ENCODE measurements around the gene PLSCR3. TPM values are rescaled to one million over a fixed set of nuclear protein-coding genes. Genes with fewer than 3 reads are reported as not detected.

The PLSCR3 gene
- 15.2 and 29.3 TPM in 2 replicates for total RNA-seq (2021)
- percentile 17 among the genes with signal in this experiment for Bru-seq, nascent RNA
- percentile 27 among the genes with signal in this experiment for BruChase-seq, experiment 1, labeled RNA remaining after a 2-hour chase
- BruChase-seq, experiment 2, labeled RNA remaining after a 6-hour chase, result not detected
- long read RNA-seq, transcript PLSCR3-202 (8 exons, 2,067 nt), result major isoform, 7 of 29 reads
- long read RNA-seq, transcript PLSCR3-209 (8 exons, 2,032 nt), result minor isoform, 5 of 29 reads
- long read RNA-seq, partial matches to known transcripts, result 2 of 29 reads
- long read RNA-seq, other reads (novel, unspliced or antisense), result 11 of 29 reads

DNA sequence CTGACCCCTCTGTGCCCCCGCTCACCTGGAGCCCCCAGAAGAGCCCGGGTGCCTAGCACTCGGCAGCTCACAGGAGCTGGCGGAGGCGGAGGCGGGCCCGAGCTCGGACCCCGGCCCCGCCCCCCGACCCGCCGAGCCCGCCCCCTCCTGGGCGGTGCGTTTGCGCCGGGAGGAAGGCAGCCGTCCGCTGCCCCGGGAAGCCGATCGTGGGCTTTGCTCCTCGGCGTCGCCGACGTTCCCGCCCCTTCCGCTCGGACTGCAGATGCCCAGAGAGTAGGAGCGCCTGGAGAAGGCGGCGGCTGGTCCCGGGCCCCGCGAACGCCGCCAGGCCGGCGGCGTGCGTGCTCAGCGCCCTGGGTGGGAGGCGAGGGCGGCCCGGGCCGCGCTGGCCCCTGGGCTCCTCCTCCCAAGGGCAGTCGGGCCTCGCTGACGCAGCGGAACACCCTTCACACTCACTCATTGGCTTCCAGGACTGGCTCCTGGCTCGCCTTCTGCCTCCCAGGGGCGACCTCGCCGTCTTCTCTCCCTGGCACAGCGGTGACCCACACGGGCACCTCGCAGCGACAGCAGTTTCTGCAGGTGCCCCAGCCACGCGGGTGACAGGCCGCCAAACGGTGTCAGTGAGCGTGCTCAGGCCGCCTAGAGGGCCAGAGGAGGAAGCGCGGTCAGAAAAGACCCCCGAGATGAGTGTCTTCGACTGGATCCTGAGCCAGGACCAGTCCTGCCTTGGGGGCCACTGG, at the start of gene PLSCR3:
TSS of gene PLSCR3 (minus strand) at position 74 of the 740 bp plus-strand sequence. CDS start 415 bp downstream, outside the sequence.
- ChIA-PET CTCF (interaction anchor here (0.6 to 1.3 kb wide), 3 partner anchors 9 to 60 kb away, joined by 3 to 6 read pairs (median 6); partner anchors contain the start of gene TMEM256), POLR2A (ENCODE audit: low non-redundant PET) (interaction anchor here (0.9 kb wide), 1 partner anchor 10 kb away, joined by 3 read pairs; no protein-coding TSS in a partner anchor)
- Histone ChIP-seq H3K27ac (ENCODE audit: low read depth, low read length, poor library complexity, severe bottlenecking) (peak within 1 kb of the TSS; percentile 80), H3K4me1 (ENCODE audit: insufficient read depth, low read length, poor library complexity, severe bottlenecking) (peaks cover 13% of the 10 kb centered on the region), H3K27me3 (replicated peaks; ENCODE audit: insufficient read depth, low read depth, low read length, poor library complexity) (no peaks in the 10 kb centered on the region), H3K36me3 (ENCODE audit: insufficient read depth, low read length, poor library complexity, severe bottlenecking) (no peaks in the 10 kb centered on the region), H3K4me3 (ENCODE audit: low read depth, low read length, poor library complexity, severe bottlenecking) (peak within 1 kb of the TSS; percentile 94), H3K9me3 (ENCODE audit: low read depth, low read length, poor library complexity, severe bottlenecking) (no peaks in the 10 kb centered on the region)
- peak; percentile 87 for DNase-seq (ENCODE audit: low spot score)
- TF ChIP-seq EZH2 (IDR thresholded peaks at IDR 0.05; ENCODE audit: borderline replicate concordance, low read depth, low read length, poor library complexity, severe bottlenecking), result no peak
- TF ChIP-seq, protein P1, sequence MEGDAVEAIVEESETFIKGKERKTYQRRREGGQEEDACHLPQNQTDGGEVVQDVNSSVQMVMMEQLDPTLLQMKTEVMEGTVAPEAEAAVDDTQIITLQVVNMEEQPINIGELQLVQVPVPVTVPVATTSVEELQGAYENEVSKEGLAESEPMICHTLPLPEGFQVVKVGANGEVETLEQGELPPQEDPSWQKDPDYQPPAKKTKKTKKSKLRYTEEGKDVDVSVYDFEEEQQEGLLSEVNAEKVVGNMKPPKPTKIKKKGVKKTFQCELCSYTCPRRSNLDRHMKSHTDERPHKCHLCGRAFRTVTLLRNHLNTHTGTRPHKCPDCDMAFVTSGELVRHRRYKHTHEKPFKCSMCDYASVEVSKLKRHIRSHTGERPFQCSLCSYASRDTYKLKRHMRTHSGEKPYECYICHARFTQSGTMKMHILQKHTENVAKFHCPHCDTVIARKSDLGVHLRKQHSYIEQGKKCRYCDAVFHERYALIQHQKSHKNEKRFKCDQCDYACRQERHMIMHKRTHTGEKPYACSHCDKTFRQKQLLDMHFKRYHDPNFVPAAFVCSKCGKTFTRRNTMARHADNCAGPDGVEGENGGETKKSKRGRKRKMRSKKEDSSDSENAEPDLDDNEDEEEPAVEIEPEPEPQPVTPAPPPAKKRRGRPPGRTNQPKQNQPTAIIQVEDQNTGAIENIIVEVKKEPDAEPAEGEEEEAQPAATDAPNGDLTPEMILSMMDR (conservative IDR thresholded peaks at IDR 0.05; ENCODE audit: low read depth, low read length), result peak; percentile 50
- no TSS peak for BruUV-seq (replicated peaks)
- intact Hi-C loops (cut with micrococcal nuclease; ENCODE audit: unreplicated experiment), result no loop called here

- CTCF ChIA-PET, result no interaction called here
- no peak for DNase-seq (ENCODE audit: low spot score)
- Histone ChIP-seq H3K9me3 (ENCODE audit: low read depth, low read length, poor library complexity, severe bottlenecking) (no peaks in the 10 kb centered on the region), H3K4me3 (ENCODE audit: low read depth, low read length, poor library complexity, severe bottlenecking) (no peak overlapping the region), H3K27ac (ENCODE audit: low read depth, low read length, poor library complexity, severe bottlenecking) (peak overlapping the region; percentile 51), H3K27me3 (replicated peaks; ENCODE audit: insufficient read depth, low read depth, low read length, poor library complexity) (no peaks in the 10 kb centered on the region), H3K4me1 (ENCODE audit: insufficient read depth, low read length, poor library complexity, severe bottlenecking) (peaks cover 32% of the 10 kb centered on the region), H3K36me3 (ENCODE audit: insufficient read depth, low read length, poor library complexity, severe bottlenecking) (no peaks in the 10 kb centered on the region)
- POLR2A ChIA-PET (ENCODE audit: low non-redundant PET), result no interaction called here
- no TSS peak for BruUV-seq (replicated peaks)
- intact Hi-C loops (cut with micrococcal nuclease; ENCODE audit: unreplicated experiment), result no loop called here
- TF ChIP-seq, protein P1 (conservative IDR thresholded peaks at IDR 0.05; ENCODE audit: low read depth, low read length), result no peak
- TF ChIP-seq EZH2 (IDR thresholded peaks at IDR 0.05; ENCODE audit: borderline replicate concordance, low read depth, low read length, poor library complexity, severe bottlenecking), result no peak
Observed at GRCh38 chr17:7443499-7444485, 49.5 kb upstream of the PLSCR3 start.

GRCh38 chr17:7442142-7442541, 47.8 kb upstream of the PLSCR3 start:
- Histone ChIP-seq H3K4me1 (ENCODE audit: insufficient read depth, low read length, poor library complexity, severe bottlenecking) (peaks cover 46% of the 10 kb centered on the region), H3K9me3 (ENCODE audit: low read depth, low read length, poor library complexity, severe bottlenecking) (no peaks in the 10 kb centered on the region), H3K27ac (ENCODE audit: low read depth, low read length, poor library complexity, severe bottlenecking) (no peak overlapping the region), H3K27me3 (replicated peaks; ENCODE audit: insufficient read depth, low read depth, low read length, poor library complexity) (no peaks in the 10 kb centered on the region), H3K4me3 (ENCODE audit: low read depth, low read length, poor library complexity, severe bottlenecking) (no peak overlapping the region), H3K36me3 (ENCODE audit: insufficient read depth, low read length, poor library complexity, severe bottlenecking) (no peaks in the 10 kb centered on the region)
- no peak for DNase-seq (ENCODE audit: low spot score)
- no TSS peak for BruUV-seq (replicated peaks)
- intact Hi-C loops (cut with micrococcal nuclease; ENCODE audit: unreplicated experiment), result no loop called here
- TF ChIP-seq, protein P1 (conservative IDR thresholded peaks at IDR 0.05; ENCODE audit: low read depth, low read length), result no peak
- no peak for TF ChIP-seq EZH2 (IDR thresholded peaks at IDR 0.05; ENCODE audit: borderline replicate concordance, low read depth, low read length, poor library complexity, severe bottlenecking)
- POLR2A ChIA-PET (ENCODE audit: low non-redundant PET), result no interaction called here
- CTCF ChIA-PET, result interaction anchor here (1.9 kb wide), 1 partner anchor 118 kb away, joined by 7 read pairs; no protein-coding TSS in a partner anchor

Data from A673 (cell line).